ENCODE results near the gene CREG1.
"Not testable (repeated sequence)": the region's sequence is repeated elsewhere in the genome, so short reads cannot be mapped to it uniquely, and the experiment has no call there.

Gene CREG1

DNA sequence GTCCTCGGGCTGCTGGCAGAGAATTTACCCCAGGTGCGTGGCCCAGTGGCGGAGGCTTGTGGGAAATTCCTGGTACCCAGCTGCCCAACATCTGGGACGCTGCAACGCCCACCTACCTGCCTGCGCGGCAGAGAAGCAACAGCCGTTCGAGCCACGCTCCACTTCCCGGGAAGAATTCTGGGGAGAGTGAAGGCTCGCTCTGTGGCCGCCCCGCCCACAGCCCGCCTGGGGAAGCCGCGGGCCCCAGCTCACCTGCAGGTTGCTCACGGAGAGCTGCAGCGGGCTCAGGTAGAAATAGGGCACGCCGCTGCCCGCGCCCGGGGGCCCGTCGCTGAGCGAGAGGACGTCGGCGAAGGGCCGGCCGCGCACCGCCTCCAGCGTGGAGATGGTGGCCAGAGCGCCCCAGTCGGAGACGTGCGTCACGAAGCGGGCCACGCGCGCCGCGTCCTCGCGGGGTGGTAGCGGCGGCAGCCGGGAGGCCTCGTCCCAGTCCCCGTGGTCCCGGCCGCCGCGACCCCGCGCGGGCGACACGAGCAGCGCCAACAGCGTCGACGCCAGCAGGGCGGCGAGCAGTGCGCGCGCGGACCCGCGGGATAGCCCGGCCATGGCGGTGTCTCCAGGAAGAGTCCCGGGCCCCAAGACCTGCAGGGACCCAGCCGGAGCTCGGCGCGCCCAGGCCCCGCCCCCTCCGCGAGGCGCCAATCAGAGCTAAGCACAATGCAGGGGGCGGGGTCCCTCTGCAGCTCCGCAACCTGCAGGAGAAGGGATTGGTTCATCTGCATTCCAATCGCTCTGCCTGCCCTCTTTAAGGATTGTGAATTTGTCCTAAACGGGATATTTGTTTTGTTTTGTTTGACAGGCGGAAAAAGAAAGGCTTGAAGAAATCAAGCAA is at the start of gene CREG1:
Gene CREG1, minus strand, starts transcription at position 627 of the 892 bp plus-strand sequence.
- peak; percentile 72 for DNase-seq (ENCODE audit: low read depth)

DNA sequence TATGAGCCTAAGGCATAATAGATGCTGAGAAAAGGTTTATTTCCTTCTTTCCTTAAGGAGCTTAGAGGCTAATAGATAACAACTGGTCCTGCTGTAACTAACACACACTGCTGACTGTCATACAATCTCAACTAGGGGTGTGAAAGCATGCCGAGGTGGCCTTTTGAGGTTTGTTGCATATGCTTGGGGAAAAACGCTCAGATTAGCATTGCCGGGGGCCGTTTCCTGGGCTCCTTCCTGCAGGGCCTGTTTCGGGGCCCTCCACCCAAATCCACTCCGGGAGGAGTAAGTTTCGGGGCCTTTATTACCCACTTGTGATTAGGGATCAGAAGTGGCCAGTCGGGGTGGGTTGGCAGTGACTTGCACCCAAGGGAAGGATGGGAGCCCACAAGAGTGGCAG is 49.3 kb upstream of the CREG1 start:
- DNase-seq (ENCODE audit: low read depth), result no peak

DNA sequence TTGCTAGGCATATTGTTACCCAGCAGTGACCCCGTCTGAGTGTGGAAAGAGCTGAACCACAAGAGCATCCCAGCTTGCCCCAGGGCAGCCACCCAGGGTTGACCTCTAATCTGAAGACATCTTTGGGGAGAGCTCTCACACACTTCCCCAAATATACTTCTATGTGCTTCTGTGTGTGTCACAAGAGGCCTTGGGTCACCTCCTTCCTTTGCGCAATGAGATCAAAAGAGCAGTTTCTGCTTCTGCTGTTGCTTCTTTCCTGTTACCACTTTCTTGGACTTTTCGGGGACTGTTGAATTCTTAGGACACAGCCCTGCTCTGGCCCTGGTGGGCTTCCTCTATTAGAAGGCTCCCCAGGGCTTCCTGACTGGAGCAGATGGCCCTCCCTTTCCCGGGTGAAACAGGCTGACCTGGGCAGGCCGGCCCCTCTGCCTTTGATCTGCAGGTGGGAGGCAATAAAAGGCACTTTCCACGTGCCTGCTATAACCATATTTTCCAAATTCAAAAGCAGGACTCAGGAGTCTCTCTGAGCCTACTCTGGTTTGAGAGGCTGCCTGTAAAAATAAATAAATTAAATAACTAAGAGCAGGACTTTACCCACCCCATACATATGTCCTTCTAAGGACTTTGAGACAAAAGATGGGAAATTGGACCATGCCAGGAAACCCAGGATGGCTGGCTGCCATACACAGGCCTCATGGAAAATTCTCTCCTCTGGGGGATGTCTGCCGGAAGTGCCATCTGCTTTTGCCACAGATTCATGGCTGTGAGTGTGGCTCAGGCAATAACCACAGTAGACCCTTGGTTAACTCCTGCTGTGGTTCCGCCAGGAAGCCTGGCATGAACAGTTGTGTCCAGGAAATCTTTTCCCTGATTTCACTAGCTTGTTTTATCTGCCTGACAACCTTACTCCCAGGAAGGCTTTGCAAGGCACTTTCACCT is 48.2 kb upstream of the CREG1 start:
- DNase-seq (ENCODE audit: low read depth), result no peak

DNA sequence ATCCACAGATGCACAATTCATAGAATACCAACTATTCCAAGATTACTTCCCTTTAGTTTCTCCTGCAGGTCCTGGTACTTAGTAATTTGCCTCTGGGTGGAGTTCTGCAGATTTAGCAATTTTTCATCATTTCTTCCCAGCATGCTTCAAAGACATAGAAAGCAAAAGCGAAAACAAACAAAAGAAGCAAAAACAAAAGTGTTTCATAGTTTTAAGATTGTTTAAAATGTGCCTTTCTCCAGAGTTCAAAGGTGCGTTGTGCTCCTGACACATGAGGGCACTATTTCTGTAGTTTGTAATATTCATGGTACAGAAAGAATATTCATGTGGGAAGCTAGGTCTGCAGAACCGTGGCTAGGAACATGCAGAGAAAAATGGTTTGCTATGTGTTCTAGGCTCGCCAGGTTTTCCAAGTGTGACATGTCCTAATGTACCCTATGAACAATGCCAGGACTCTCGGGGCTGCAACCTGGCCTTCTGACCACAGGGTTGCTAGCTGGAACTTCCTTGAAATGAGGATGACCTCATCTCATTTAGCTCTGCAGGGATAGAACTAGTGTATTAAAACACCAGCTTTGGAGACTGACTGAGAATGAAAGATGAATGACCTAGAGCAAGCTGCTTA is 46.5 kb upstream of the CREG1 start:
- no peak for DNase-seq (ENCODE audit: low read depth)

DNA sequence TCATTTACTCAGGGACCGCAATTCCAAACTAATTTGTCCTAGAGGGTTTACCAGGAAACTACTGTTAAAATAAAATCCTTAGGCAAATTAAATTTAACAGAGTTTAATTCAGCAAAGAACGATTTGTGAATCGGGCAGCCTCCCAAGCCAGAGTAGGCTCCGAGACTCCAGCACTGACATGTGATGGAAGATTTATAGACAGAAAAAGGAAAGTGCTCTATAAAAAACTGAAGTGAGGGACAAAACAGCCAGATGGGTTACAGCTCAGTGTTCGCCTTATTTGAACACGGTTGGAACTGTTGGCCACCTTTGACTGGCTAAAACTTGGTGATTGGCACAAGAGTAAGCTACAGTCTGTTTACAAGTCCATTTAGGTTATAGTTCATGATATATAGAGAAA is 41.3 kb upstream of the CREG1 start:
- DNase-seq (ENCODE audit: low read depth), result no peak

DNA sequence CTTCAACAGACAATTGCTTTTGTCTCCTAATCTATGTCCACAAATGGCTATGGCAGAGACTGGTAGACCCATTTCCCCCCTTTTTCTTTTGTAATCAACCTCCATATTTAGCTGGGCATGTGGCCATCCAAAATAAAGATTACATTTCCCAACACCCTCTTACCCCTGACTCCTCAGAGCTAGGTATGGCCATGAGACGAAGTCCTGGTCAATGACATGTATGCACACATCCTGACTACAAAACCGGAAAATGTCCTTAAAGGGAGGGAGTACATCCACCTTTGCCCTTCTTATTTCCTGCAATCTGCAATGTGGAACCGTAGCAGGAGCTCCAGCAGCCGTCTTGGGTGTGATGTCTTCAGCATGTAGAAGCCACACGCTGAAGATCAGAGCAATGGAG is 40.3 kb upstream of the CREG1 start:
- DNase-seq (ENCODE audit: low read depth), result no peak

DNA sequence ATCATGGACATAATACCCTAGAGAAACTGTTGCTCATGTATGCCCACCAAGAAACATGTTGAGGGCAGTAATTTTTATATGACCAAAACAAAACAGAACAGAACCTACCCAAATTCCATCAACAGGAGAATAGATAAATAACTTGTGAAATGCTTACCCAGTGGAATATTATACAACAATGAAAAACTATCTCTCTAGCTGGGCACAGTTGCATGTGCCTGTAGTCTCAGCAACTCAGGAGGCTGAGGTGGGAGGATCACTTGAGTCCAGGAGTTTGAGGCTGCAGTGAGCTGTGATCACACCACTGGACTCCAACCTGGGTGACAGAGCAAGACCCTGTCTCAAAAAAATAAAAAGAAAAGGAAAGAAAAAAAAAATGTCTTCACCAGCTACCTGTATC is 38.9 kb upstream of the CREG1 start:
- no peak for DNase-seq (ENCODE audit: low read depth)

DNA sequence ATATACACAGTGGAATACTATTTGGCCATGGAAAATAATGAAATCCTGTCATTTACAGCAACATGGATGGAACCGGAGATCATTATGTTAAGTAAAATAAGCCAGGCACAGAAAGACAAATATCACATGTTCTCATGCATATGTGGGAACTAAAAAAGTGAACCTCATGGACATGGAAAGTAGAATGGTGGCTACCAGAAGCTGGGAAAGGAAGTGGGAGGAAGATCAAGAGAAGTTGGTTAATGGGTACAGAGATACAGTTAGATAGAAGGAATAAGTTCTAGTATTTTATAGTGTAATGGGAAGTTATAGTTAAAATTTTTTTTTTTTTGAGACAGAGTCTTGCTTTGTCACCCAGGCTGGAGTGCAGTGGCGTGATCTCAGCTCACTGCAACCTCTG is 34.8 kb upstream of the CREG1 start:
- DNase-seq (ENCODE audit: low read depth), result no peak

DNA sequence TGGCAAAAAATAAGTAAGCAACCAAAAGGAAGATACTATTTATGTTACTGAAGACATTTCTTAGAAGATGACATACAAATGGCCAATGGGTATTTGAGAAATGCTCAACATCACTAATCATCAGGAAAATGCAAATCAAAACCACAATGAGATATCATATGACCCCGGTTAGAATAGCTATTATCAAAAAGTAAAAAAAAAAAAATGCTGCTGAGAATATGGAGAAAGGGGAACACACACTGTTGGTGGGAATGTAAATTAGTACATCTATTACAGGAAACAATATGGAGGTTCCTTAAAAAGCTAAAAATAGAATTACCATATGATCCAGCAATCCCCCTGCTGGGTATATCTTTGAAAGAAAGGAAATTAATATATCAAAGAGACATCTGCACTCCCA is 34.3 kb upstream of the CREG1 start:
- no peak for DNase-seq (ENCODE audit: low read depth)

DNA sequence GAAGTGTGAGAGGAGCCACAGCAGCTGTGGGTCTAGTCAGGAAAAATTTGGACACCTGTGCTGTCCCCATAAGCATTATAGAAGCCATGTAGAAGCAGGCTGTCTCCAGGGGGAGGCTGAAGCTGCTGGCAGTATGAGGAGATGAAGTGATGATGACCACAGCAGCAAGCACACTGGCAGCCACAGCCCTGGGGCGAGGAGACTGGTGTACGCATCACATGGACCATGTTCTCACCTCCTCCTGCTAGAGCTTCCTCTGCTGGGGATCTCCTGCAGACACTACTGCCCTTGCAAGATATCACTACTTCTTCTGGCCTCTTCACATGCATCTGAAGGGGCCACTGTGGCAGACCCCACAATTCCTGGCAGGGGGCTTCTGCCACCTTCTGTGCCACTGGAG is 33.8 kb upstream of the CREG1 start:
- no peak for DNase-seq (ENCODE audit: low read depth)

DNA sequence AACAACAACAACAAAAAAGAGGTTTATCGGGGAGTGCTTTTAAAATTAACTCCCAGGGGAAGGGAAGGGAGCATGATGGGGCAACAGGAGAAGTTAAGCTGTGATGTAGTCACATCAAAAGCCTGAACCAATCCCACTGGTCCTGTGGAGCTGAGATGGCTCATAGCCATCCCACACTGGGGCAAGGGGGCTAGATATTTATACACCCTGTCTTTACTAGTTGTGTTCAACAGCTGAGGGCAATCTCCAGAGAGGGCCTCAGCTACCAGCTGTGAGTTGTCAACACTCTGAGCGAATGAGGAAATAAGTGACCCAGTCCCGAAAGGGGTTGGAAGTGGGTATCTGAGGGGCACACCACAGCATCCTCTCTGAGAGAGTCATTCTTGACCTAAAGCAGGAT is 31.0 kb upstream of the CREG1 start:
- no peak for DNase-seq (ENCODE audit: low read depth)

DNA sequence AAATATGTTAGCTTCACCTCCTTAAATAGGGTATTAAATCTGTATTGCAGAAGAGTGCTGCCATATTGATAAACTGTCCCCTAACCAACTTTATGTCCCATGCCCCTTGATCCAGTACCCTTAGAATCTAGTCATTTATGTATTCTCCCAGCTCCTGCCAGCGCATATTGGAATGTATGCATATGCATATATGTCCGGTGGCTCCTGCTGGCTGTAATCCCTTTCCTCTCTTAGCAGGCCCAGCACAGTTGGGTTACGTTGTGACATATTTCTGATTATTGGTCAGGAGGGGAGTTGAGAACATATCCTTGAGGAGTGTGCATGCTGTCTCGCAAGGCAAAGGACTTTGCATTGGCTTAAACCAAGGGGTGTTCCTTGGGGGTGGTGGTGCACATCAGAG is 29.2 kb upstream of the CREG1 start:
- no peak for DNase-seq (ENCODE audit: low read depth)

DNA sequence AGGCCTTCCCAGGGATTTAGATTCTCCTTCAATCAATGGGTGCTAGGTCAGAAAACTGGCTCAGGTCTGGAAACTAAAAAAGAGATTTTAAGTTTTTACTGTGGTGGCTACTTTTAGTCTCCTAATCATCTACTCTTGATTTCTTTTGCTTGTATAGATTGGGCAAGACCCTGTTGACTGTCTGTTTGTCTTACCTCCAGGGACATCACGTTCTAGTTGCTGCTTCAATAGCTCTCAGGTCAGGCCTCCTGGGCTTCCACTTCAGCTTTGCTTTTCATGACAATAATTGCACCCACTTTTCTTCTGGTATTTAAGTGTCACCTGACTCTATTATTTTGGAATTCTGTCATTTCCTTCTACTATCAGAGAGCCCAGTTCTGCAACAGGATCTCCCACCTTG is 28.5 kb upstream of the CREG1 start:
- DNase-seq (ENCODE audit: low read depth), result no peak

DNA sequence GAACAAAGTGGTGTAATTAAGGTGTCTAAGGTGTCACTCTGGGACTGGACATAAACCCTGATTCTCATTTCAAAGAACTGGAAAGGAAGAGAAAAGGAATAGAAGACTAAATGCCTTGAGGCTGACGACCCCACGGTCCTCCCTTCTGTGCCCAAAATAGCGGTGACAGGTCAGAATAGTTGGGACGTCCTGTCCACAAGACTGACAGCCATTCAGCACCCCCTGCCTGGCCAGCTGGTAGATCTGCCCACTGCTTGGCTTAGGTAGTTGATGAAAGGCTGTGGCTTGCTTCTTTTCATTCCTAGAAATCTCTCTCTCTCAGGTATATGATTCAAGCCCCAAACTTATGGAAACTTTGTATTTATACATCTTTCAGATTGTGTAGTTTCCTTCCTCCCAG is 26.4 kb upstream of the CREG1 start:
- no peak for DNase-seq (ENCODE audit: low read depth)

DNA sequence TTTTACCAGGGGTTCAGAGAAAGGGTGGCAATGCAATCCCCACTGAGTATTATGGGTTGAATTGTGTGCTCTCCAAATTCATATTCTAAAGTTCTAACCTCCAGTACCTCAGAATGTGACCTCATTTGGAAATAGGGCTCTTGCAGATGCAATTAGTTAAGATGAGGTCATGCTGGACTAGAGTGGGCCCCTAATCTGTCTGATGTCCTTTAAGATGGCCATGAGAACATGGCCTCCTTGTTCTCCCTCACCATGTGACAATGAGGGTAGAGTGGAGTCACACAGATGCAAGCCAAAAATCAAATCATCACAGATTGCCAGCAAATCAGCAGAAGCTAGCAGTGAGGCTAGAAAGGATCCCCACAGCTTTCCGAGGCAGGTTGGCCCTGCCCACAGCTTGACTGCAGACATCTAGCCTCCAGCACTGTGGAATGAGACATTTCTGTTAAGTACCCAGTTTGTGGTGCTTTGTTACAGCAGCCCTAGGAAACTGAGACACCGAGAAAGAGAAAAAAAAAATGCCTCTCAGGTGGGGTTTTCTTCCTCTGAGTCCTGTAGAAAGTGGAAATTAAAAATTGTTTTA is 25.5 kb upstream of the CREG1 start:
- no peak for DNase-seq (ENCODE audit: low read depth)

DNA sequence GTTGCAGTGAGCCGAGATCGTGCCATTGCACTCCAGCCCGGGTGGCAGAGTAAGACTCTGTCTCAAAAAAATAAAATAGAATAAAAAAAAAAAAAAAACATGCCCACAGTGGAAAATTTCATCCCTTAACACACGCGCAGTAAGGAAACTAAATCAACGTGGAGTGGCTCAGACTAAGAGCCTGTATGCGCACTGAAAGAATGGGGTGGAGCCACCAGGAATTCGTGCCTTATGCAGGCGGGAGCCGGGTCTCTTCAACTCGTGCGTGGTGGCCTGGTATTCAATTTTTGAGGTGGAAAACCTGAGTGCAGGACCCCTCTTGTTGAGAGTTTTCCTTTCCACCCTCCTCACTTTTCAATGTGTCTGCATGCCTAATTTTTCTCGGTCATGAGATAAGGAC is 22.1 kb upstream of the CREG1 start:
- DNase-seq (ENCODE audit: low read depth), result no peak

DNA sequence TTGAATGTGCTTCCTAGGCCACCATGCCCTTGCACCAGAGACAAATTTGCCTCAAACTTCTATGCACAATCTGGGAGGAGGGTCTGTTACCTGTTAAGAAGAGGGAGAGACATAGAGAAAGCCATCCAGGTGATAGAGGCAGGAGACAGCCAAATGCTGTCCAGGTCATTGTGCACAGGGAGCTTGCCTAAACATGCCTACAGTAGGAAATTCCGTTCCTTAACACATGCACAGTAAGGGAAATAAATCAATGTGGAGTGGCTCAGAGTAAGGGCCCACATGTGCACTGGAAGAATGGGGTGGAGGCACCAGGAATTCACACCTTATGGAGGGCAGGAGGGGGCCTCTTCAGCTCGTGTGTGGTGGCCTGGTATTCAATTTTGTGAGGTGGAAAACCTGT is 19.5 kb upstream of the CREG1 start:
- DNase-seq (ENCODE audit: low read depth), result no peak

DNA sequence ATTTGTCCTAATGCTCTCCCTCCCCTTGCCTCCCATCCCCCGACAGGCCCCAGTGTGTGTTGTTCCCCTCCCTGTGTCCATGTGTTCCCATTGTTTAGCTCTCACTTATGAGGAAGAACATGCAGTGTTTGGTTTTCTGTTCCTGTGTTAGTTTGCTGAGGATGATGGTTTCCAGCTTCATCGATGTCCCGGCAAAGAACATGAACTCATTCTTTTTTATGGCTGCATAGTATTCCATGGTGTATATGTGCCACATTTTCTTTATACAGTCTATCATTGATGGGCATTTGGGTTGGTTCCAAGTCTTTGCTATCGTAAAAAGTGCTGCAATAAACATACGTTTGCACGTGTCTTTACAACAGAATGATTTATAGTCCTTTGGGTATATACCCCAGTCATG is 17.1 kb upstream of the CREG1 start:
- DNase-seq (ENCODE audit: low read depth), result not testable (repeated sequence)

DNA sequence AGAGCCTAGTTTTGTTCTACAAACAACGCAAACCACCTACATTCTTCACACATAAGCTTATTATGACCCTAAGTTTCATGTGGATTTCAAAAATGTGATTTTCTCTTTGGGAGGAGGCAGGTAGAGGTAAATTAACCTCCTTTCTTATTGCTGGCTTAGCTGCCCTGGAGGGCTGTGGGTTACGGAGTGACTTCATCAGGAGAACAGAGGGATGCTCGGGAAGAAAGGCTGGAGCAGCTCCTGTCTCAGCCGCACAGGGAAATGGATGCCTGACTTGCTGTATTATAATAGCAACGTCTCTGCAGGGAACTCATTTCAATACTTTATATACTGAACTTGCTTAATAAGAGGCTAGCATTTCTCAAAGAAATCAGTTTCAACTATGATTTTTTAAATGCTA is 14.1 kb upstream of the CREG1 start:
- no peak for DNase-seq (ENCODE audit: low read depth)

DNA sequence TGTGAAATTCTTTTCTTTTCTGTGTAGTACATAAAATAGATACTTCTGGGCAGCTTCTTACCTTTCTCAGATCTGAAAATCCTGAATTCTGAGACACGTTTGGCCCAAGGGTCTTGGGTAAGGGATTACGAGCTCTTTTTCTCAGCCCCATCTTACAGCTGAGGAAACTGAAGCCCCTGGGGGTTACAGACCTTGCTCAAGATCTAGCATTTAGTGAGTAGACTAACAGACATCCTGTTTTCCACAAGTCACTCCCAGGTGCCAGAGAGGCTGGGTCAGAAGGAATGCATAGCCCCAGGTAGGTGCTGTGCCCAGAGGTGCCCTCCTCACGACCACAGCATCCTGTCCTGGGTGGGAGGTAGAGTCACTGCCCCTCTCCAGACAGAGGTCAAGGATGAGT is 13.2 kb upstream of the CREG1 start:
- no peak for DNase-seq (ENCODE audit: low read depth)

DNA sequence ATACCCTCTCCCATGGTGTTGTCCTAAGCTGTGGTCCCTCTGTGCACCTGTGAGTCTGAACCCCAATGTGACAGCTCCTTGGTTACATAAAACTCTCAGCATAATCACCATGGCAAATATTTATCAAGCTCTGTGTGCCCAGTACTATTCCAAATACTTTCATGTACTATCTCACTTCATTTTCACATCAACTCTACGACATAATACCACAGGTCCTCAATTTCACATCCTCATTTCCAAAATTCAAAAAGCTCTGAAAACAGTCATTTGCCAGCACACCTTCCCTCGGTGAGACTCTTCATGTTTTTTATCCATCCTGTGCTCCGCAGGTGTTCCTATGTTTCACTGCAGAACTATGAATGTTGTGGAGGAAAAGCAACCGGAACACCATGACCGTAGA is 12.4 kb upstream of the CREG1 start:
- no peak for DNase-seq (ENCODE audit: low read depth)

DNA sequence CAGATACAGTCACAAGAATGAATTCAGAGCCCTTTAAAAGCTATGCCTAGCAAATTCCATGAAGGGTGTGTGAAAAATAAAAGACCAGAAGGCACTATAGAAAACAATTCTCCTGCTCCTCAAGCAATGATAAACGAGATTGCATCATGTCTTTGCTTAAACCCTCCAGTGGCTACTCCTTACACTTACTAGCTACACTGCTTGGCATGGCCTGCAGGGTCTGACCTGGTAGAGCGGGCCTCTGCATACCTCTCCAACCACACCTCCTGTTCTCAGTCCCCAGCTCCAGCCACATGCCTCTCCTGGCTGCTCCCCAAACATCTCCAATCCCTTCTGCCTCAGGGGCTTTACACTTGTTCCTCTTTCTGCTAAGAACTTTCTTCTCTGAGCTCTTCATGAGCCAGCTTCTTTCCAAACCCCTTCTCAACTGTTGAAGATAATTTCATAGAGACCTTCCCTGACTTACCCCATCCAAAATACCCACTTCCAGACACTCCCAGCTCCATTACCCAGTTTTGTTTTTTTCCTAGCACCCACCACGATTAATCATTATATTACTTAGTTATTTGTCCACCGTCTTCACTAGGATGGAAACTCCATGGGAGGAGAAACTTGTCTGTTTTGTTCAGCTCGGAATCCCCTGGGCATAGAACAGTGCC is 11.2 kb upstream of the CREG1 start:
- no peak for DNase-seq (ENCODE audit: low read depth)

Data from stimulated activated CD8-positive, alpha-beta memory T cell treated with anti-CD3 and anti-CD28 coated beads, Interleukin-15, amount 100 ng/mL, for 24 hours (primary cell).